Body of pancreas (tissue), 4 donors: ENCODE data around the gene SLC7A6.

Experiments used
- CTCF ChIP-seq, 7 experiments: fragments of 450-650 bp in 4 of 7; fragments of 200-600 bp in 3 of 7; sonication (generic) in 3 of 7; IDR thresholded peaks; one replicate each; pipeline ENCODE4 v1.5.1; 2016 to 2019; ENCODE audit warnings: antibody characterized with exemption in 7 of 7
- POLR2A ChIP-seq, 3 donors: fragments of 450-650 bp; IDR thresholded peaks; one replicate each; pipeline ENCODE4 v1.6.1; 2016; ENCODE audit warnings: antibody characterized with exemption in 3 of 3, mild to moderate bottlenecking in 2 of 3

GRCh38 chr16:68242926-68243858 lies 21.1 kb upstream of the SLC7A6 start:
- TF ChIP-seq CTCF (IDR thresholded peaks at IDR 0.05) (no peak), POLR2A (IDR thresholded peaks at IDR 0.05) (no peak)
